GM19438 (cell line): ENCODE data around the gene SUMO4.

Experiments used
- ATAC-seq: cut with Tn5 transposase; IDR thresholded peaks from one replicate; pipeline ENCODE4 v1.9.1; 2021; ENCODE audit warnings: low read depth; ENCODE audit not compliant: unreplicated experiment

The SUMO4 gene

GRCh38 chr6:149387779-149388512 is 12.1 kb upstream of the SUMO4 start:
- ATAC-seq, result no peak

DNA sequence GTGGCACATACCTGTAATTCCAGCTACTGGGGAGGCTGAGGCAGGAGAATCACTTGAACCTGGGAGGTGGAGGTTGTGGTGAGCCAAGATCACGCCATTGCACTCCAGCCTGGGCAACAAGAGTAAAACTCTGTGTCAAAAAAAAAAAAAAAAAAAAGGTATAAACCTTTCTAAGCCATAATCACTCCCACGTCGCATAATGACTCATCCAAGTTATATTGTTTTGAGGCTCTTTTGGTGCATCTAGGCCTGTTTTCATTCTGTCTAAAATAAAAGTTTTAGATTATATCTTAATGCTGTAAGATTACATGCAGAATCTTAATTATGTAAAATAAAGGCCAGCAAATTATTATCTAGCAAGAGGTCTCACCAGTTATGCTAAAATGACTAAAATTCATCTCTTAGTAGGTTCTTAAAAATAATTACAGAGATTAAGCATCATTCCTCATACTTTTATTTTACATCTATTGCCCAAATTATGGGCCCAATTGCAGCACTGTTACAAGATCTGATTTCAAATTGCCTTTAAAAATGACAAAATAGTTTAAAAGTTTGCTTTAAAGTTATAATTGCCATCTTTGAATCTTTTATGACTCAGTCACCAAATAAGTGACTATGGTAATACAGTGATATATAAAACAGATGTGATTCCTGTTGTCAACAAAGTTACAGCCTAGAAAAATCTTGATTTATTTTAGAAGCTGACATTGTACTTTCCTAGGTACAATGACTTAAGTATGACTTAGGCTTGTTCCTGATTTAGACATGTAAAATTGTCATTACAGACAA is 10.4 kb upstream of the SUMO4 start:
- ATAC-seq, result no peak

GRCh38 chr6:149392093-149392492 is 8.0 kb upstream of the SUMO4 start:
- ATAC-seq, result no peak

DNA sequence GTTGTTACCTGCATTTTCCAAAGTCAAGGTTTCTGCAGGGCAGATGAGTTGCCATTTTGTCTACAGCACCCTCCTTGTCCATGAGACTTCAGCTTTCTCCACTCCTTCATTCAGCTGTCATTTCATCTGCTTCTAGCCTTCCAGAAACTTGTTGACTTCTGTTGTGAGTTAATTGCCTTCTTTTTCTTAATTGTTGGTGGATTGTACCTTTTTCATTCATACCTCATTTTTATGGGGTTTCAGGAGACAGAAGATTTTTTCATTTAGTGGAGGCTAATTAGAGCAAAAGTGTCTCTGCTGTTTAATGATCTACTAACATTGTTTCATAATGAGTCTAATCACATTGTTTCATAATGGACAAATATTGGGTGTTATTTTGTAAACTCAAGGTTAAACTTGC is 7.5 kb upstream of the SUMO4 start:
- ATAC-seq, result no peak

GRCh38 chr6:149393002-149393679 is 6.9 kb upstream of the SUMO4 start:
- no peak for ATAC-seq

GRCh38 chr6:149395185-149395584 is 4.9 kb upstream of the SUMO4 start:
- no peak for ATAC-seq

DNA sequence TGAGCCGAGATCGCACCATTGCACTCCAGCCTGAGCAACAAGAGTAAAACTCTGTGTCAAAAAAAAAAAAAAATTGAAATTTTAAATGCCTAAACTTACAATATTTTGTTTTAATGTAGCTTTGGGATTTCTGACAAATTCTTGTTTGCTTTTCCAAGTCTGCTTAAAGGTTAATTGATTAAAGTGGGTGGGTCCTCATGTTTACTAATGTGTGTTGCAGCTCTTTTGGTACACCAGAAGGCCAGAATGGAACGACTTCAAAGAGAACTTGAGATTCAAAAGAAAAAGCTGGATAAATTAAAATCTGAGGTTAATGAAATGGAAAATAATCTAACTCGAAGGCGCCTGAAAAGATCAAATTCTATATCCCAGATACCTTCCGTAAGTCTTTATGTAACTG is 2.7 kb upstream of the SUMO4 start:
- ATAC-seq, result no peak

- ATAC-seq, result no peak
Measured at GRCh38 chr6:149403534-149403933, 3.5 kb downstream of the SUMO4 start.

GRCh38 chr6:149405823-149406765 is 6.0 kb downstream of the SUMO4 start:
- ATAC-seq, result no peak

- no peak for ATAC-seq
Measured at GRCh38 chr6:149409617-149410016, 9.6 kb downstream of the SUMO4 start.

- no peak for ATAC-seq
Measured at GRCh38 chr6:149410557-149410956, 10.5 kb downstream of the SUMO4 start.

- ATAC-seq, result no peak
Measured at GRCh38 chr6:149414009-149414408, 13.9 kb downstream of the SUMO4 start.

GRCh38 chr6:149414821-149415220 is 14.8 kb downstream of the SUMO4 start:
- no peak for ATAC-seq

DNA sequence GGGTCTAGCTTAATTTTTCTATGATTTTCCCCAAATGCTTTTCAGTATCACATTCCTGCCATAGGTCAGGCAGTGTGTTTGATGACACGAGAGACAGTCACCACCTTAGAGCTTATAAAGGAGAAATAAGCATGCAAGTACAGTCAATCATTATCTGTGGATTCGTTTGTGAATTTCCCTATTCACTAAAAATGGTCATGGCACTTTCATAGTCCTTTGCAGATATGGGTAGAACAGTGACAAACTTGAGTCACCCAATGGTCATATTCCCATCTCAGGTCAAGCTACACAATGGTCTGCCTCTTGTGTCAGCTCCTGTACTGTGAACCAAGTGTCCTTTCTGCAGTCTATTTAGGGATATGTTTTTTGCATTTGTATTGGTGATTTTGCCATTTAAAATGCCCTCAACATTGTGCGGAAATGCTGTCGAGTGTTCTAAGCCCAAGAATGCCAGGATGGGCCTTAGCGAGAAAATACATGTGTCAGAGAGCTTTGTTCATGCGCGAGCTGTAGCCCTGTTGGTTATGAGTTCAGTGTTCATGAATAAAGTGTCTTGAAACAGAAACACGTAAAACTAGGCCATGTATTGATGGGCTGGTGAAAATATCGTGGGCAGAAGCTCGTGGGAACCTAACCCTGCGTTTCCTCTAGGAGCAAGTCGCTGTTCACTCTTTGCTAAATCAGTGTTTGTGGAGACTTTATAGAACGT is 19.8 kb downstream of the SUMO4 start:
- ATAC-seq, result no peak

GRCh38 chr6:149421132-149421531 is 21.1 kb downstream of the SUMO4 start:
- no peak for ATAC-seq

DNA sequence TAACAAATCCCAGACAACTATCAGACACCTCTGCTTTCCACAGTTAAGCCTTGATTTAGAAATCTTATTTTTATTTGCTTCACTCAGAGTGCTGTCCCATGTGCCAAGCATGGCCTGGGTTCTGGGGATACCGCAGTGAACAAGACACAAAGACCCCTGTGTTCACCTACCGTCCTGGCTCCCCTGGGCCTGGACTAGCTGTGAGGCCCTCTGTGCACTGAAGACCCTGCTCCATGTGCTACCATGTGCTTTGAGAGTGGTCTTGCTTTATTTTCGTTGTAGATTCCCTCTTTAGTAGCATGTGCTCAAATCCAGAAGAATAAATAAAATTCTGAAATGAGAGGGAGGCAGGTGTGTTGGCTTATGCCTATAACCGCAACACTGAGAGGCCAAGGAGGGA is 22.5 kb downstream of the SUMO4 start:
- no peak for ATAC-seq

DNA sequence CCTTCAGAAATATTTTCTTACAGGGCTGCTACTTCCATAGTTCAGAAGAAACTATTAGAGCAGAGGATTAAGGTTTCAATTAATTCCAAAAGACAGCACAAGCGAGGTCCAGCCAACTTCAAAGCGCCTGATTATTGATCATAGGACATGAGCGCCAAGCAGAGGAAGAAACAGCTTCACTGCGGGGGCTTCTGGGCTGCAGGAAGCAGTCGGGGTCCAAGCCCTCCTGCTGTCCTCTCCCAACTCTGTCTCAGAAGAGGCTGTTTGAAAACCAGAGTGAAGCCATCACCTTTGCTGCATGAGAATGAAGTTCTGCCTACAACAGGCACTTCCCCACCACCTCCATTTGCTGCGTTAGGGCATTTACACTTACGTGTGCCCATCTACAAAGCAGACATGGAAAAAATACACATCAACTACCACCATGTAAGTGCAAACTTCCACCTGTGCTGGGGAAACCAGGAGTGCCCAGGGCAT is 23.9 kb downstream of the SUMO4 start:
- no peak for ATAC-seq

DNA sequence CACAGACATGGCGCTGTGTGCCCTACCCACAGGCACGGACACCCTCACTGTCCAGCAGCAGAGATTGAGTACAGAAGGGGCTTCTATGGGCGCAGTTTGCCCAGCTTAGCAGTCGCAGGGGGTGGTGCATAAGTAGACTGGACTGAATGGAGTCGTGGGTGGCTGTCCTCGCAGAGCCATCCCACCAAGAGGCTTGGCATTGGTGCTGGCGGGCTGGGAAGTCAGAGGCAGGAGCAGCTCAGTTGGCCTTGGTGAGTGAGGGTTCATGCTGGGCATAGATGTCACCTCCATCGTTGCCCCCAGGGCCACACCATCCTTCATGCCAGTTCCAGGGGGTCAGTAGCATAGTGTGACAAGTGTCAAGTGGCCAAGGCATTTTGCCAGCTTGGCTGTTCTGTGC is 25.2 kb downstream of the SUMO4 start:
- no peak for ATAC-seq

DNA sequence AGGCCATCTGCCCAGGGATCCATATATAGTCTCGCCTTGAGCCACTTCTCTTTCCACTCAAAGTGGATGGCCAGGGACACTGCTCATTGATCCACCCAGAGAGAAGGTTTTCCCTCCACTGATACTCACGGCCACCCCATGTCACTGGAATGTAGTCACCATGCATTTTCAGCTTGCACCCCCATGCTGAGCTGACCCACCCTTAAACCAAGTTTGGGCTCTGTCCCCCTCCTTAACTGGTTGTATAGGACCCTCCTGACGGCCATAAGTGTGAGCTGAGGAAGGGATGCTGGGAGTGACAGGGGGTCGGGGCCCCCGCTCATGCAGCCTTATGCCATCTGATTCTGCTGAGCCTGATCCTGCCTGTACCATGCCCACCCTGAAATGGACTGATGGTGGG is 25.7 kb downstream of the SUMO4 start:
- ATAC-seq, result no peak

GRCh38 chr6:149428606-149429005 is 28.5 kb downstream of the SUMO4 start:
- no peak for ATAC-seq
